Fibroblast of lung (primary cell): Measurements from ENCODE around the gene ANKRD45.

Experiments used
- EZH2 ChIP-seq: IDR thresholded peaks from 2 replicates; pipeline ENCODE4 v1.5.1; 2012; ENCODE audit warnings: low read length, control low read depth, mild to moderate bottlenecking; ENCODE audit errors: missing control alignments
- TF ChIP-seq, protein P1 (sequence below), 2 donors: IDR thresholded peaks in 1 of 2; conservative IDR thresholded peaks in 1 of 2; 1 replicate in 1 of 2; 2 replicates in 1 of 2; pipeline ENCODE4 v1.5.1; 2011 to 2012; ENCODE audit warnings: low read length in 2 of 2, control low read depth in 1 of 2, inconsistent platforms in 1 of 2, low read depth in 1 of 2, mild to moderate bottlenecking in 1 of 2

DNA sequence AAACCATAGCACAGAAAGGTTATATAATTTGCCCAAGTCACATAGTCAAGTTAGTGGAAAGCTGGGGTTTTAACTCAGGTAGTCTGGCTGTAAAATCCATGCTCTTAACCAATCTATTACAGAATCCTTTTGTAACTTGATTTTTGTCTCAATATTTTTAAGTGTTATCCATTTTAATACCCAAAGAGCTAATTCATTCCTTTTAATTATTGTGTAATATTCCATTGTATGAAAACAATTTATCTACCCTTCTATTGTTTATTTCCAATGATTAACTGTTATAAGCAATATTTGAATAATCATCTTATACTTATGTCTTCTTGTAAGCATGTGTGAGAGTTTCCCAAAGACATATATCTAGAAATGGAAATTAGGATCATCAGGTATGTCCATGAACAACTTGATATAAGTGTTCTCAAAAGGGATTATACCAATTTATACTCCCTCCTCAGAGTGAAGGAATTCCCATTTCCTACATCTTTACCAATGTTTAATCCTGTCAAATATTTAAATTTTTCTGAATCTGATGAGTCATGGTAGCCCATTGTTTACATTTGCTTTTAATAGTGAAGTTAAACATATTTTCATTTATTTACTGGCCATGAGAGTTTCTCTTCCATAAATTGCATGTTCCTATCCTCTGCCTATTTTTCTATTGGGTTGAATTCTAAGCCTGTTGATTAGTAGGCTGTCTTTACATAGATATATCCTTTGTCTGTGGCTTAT, 20.6 kb downstream of the ANKRD45 start:
- TF ChIP-seq, protein P1, sequence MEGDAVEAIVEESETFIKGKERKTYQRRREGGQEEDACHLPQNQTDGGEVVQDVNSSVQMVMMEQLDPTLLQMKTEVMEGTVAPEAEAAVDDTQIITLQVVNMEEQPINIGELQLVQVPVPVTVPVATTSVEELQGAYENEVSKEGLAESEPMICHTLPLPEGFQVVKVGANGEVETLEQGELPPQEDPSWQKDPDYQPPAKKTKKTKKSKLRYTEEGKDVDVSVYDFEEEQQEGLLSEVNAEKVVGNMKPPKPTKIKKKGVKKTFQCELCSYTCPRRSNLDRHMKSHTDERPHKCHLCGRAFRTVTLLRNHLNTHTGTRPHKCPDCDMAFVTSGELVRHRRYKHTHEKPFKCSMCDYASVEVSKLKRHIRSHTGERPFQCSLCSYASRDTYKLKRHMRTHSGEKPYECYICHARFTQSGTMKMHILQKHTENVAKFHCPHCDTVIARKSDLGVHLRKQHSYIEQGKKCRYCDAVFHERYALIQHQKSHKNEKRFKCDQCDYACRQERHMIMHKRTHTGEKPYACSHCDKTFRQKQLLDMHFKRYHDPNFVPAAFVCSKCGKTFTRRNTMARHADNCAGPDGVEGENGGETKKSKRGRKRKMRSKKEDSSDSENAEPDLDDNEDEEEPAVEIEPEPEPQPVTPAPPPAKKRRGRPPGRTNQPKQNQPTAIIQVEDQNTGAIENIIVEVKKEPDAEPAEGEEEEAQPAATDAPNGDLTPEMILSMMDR (conservative IDR thresholded peaks at IDR 0.05 in 1 of 2, IDR thresholded peaks at IDR 0.05 in 1 of 2; ENCODE audit: low read depth in 1 of 2, low read length in 2 of 2) = no peak
- TF ChIP-seq EZH2 = no peak
